GM12864 (cell line): ENCODE measurements around the gene METTL23.
"Not testable (repeated sequence)": the region's sequence is repeated elsewhere in the genome, so short reads cannot be mapped to it uniquely, and the experiment has no call there.

Experiments used
- DNase-seq: peaks from one replicate; pipeline ENCODE4 v3.0.0-alpha.2; 2011; ENCODE audit warnings: low read depth
- H3K4me3 ChIP-seq: 2 replicates; pipeline ENCODE4 v1.5.1; 2011; ENCODE audit warnings: mild to moderate bottlenecking, low read depth, low read length, control low read depth
- TF ChIP-seq, protein P1 (sequence below): IDR thresholded peaks from 2 replicates; pipeline ENCODE4 v1.5.1; 2011; ENCODE audit warnings: low read depth, mild to moderate bottlenecking, moderate library complexity, low read length, control low read depth, inconsistent platforms; ENCODE audit errors: missing control alignments

The METTL23 gene

DNA sequence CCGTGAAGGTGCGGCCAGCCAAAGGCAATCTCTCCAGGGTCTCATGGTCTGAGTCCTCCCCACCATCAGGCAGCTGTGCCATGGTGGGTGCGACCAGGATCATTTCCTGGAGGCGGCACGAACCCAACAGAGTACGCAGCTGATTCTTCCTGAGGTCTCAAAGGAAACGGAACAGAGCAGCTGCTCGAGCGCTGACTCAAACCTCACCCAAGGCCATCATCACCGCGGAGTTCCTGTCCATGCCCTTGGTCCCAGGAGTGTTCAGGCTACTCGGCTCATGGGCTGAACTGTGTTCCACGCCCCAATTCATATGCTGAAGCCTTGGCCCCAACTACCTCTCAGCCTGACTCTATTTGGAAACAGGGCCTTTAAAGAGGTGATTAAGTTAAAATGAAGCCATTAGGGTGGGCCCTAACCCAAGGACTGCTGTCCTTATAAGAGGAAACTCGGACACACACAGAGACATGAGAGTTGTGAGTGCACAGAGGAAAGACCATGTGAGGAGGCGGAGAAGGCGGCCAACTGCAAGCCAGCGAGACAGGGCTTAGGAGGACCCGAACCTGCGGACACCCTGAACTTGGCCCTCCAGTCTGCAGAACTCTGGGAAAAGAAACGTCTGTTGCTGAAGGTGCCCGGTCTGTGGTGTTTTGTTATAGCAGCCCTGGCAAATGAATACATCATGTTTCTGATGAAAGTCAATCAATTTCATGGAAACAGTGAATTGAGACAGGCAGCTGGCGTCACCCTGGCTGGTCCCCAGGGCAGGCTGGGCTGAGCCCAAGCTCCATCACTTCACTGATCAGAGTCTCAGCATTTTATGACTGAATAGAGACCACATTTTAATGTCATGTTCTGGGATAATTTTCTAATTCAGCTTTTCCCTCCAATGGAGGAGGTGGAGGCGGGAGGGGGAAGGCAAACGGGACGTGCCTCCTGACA, 29.6 kb upstream of the METTL23 start:
- TF ChIP-seq, protein P1, sequence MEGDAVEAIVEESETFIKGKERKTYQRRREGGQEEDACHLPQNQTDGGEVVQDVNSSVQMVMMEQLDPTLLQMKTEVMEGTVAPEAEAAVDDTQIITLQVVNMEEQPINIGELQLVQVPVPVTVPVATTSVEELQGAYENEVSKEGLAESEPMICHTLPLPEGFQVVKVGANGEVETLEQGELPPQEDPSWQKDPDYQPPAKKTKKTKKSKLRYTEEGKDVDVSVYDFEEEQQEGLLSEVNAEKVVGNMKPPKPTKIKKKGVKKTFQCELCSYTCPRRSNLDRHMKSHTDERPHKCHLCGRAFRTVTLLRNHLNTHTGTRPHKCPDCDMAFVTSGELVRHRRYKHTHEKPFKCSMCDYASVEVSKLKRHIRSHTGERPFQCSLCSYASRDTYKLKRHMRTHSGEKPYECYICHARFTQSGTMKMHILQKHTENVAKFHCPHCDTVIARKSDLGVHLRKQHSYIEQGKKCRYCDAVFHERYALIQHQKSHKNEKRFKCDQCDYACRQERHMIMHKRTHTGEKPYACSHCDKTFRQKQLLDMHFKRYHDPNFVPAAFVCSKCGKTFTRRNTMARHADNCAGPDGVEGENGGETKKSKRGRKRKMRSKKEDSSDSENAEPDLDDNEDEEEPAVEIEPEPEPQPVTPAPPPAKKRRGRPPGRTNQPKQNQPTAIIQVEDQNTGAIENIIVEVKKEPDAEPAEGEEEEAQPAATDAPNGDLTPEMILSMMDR: no peak
- no peak overlapping the region for H3K4me3 ChIP-seq
- DNase-seq: peak; percentile 52

DNA sequence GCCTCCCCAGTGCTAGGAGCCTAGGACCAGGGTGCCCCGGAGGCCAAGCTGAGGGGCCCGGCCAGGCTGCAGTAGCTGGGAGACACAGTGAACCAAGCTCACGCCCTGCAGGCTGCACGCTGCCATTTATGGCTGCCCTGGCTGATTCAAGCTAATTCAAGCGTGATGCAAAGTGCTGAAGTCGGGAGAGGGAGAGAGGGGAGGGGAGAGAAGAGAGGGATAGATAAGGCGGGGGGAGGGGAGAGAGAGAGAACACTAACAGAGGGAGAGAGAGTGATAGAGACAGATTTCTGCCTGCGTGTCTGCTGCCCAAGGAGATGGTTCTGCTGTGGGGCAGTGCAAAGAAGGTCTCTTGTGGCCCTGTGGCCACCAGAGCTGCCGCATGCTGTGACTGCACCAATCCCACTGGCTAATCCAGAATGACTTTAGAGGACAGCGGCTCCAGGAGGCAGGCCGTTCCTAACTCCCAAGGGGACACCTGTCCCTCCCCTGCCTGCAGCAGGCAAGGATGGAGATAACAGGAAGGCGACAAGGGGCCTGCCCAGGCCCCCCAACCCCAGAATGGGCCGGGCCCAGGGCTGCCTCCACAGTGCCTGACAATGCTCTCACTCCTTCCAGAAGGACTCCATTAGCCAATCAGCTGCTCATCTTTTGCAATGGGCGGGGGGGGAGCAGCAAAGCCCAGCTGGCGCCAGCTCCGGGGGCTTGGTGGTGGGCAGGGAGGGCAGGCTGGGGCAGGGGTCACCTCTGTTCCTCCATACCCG, 28.8 kb upstream of the METTL23 start:
- TF ChIP-seq, protein P1: no peak
- DNase-seq: no peak
- no peak overlapping the region for H3K4me3 ChIP-seq

DNA sequence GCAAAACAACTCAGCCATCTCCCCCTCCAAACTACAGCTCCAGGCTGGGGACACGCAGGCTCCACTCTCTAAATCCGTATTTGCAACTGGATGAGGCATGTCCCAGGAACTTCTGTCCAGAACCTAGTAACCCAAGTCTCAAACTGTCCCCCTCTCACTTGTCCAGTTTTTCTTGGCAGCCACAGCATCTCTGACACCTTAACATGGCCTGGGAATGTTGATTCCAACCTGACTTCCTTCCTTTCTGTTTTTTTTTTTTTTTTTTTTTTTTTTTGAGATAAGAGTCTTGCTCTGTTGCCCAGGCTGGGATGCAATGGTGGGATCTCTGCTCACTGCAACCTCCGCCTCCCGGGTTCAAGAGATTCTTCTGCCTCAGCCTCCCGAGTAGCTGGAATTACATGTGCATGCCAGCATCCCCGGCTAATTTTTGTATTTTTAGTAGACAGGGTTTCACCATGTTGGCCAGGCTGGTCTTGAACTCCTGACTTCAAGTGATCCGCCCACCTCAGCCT, 28.1 kb upstream of the METTL23 start:
- H3K4me3 ChIP-seq, DNase-seq: not testable (repeated sequence)

DNA sequence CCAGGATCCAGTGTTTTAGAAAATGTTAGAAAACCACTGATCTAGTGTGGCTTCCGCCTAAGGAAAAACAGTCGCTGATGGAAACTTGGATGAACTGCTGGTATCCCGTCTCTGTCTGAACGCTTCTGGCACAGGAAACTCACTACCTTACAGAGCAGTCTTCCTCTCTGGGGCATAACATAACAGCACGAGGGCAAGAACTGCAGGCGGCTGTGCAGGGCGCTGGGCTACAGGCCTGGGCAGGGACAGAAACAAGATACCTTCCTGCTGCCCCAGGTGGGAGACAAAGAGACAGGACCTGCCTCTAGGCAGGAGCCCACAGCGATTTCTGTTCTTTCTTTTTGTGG, 26.4 kb upstream of the METTL23 start:
- no peak for DNase-seq
- H3K4me3 ChIP-seq: no peak overlapping the region
- TF ChIP-seq, protein P1: no peak

DNA sequence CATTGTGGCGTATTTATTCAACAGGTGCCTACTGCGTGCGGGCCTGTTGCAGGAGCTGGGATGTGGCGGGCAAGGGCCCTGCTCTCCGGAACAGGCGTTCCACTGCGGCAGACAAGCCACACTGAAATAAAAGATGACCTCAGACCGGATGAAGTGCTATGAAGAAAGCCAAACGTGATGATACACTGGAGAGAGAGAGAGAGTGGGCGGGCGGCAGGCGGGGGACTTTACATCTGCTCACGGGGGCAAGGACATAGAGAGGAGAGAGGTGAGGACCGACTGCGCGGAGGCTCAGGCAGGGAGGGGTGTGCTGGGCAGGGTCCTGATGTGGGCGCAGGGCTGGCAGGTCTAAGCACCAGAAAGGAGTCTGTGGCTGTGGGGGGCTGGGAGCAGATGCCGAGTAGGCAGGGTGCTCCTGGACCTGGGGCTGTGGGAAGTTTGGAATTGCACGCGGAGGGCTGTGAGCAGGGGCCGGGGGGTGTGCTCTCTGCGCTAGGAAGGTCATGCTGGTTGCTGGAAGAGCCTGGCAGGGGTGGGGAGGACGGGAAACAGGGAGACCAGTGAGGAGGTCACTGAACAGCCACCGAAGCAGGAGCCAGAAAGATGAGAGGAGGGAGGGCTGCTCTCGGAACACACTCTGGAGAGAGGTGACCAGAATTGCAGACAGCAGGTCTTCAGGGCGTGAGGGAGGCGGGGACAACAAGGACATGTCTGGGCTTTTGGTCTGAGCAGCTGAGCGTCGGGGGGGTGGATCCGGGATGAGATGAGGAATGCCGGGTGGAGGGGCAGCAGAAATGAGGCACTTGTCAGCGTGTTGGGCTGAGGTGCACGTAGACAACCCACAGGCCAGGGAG, 25.8 kb upstream of the METTL23 start:
- H3K4me3 ChIP-seq: no peak overlapping the region
- TF ChIP-seq, protein P1: no peak
- DNase-seq: no peak

DNA sequence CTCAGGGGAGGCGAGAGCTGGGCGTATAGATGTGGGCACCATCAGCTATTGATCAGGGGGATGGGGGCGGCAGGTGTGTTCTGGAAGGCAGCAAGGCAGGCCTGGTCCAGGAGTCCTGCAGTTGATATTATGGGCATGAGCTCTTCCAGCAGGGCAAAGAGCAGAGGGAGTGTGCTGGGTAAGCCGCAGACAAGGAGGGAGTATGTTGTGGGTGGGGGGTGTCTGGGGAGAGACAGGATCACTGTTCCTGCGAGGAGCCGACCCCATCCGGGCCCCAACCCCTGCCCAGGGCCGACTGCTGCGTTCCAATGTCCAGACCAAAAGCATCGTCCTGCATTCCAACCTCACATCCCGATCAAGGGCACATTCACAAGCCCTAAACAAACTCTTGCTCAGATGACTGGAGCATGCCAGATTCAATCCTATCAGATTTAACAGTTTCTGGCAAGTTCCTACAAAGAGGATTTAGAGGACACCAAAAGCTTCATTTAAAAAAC, 25.1 kb upstream of the METTL23 start:
- DNase-seq: no peak
- H3K4me3 ChIP-seq: no peak overlapping the region
- TF ChIP-seq, protein P1: no peak
